SHP77 treated with DMSO at 0.1 percent for 48 hours (cell line): ENCODE results near the gene PMVK.
A peak's percentile ranks its signal among the peaks of the same experiment; 100 is the strongest.

Source experiments
- DNase-seq: peaks from one replicate; lab custom pipeline; 2025; lab: John Stamatoyannopoulos, UW

Gene PMVK

GRCh38 chr1:154945962-154946850 is 9.7 kb upstream of the PMVK start:
- no peak for DNase-seq

- DNase-seq, result no peak
Measured at GRCh38 chr1:154945160-154945961, 8.8 kb upstream of the PMVK start.

- no peak for DNase-seq
Measured at GRCh38 chr1:154944401-154945159, 8.1 kb upstream of the PMVK start.

- no peak for DNase-seq
Measured at GRCh38 chr1:154943649-154944400, 7.3 kb upstream of the PMVK start.

GRCh38 chr1:154941333-154942013 is 5.0 kb upstream of the PMVK start:
- no peak for DNase-seq

- no peak for DNase-seq
Measured at GRCh38 chr1:154940651-154941194, 4.2 kb upstream of the PMVK start.

- no peak for DNase-seq
Measured at GRCh38 chr1:154940213-154940560, 3.7 kb upstream of the PMVK start.

- no peak for DNase-seq
Measured at GRCh38 chr1:154938604-154939399, 2.3 kb upstream of the PMVK start.

- DNase-seq, result no peak
Measured at GRCh38 chr1:154937988-154938386, 1.5 kb upstream of the PMVK start.

- peak; percentile 97 for DNase-seq
Measured at GRCh38 chr1:154937085-154937987, 817 bp upstream of the PMVK start.

- no peak for DNase-seq
Measured at GRCh38 chr1:154935749-154936554, 567 bp downstream of the PMVK start.

GRCh38 chr1:154934358-154934948 is 2.1 kb downstream of the PMVK start:
- no peak for DNase-seq

- no peak for DNase-seq
Measured at GRCh38 chr1:154931940-154932487, 4.5 kb downstream of the PMVK start.

- DNase-seq, result no peak
Measured at GRCh38 chr1:154926201-154926600, 10.3 kb downstream of the PMVK start.

GRCh38 chr1:154925335-154926170 is 11.0 kb downstream of the PMVK start:
- no peak for DNase-seq

- DNase-seq, result no peak
Measured at GRCh38 chr1:154923695-154924094, 12.8 kb downstream of the PMVK start.
